Ascending aorta (tissue), 2 donors: Measurements from ENCODE around the gene FERD3L. TPM values are rescaled to one million over a fixed set of nuclear protein-coding genes. Genes with fewer than 3 reads are reported as not detected.

Experiments
- DNase-seq, 2 donors: peaks; one replicate each; pipeline ENCODE4 v3.0.0-alpha.2; 2019; ENCODE audit warnings: low spot score in 2 of 2
- H3K27ac ChIP-seq, 2 donors: fragments of 200-600 bp; sonication (generic); one replicate each; pipeline ENCODE4 v1.5.1; 2016 to 2017; ENCODE audit warnings: mild to moderate bottlenecking in 1 of 2
- H3K27me3 ChIP-seq: fragments of 200-600 bp; sonication (generic); one replicate; pipeline ENCODE4 v1.5.1; 2017
- H3K36me3 ChIP-seq, 2 donors: fragments of 200-600 bp; sonication (generic); one replicate each; pipeline ENCODE4 v1.5.1; 2016
- H3K4me1 ChIP-seq, 2 donors: fragments of 200-600 bp; sonication (generic); one replicate each; pipeline ENCODE4 v1.5.1; 2016 to 2017; ENCODE audit warnings: mild to moderate bottlenecking in 1 of 2
- H3K4me3 ChIP-seq, 2 donors: fragments of 200-600 bp; sonication (generic); one replicate each; pipeline ENCODE4 v1.5.1; 2016 to 2017; ENCODE audit warnings: mild to moderate bottlenecking in 1 of 2
- H3K9me3 ChIP-seq, 2 donors: fragments of 200-600 bp; sonication (generic); one replicate each; pipeline ENCODE4 v1.5.1; 2016
- intact Hi-C: fragments of 100-400 bp; cut with DNase I; formaldehyde crosslinking; loops from one replicate; pipeline ENCODE4 v1.15.1; 2023
- total RNA-seq: library from RNA; depleted of rRNA; stranded (reverse); fragments of >200 nt; gene quantifications from one replicate; pipeline ENCODE4 v1.1.0, GENCODE V29; 2016
- TF ChIP-seq, protein P1 (sequence below), 3 experiments: fragments of 200-600 bp in 2 of 3; fragments of 450-650 bp in 1 of 3; sonication (generic) in 2 of 3; IDR thresholded peaks; one replicate each; pipeline ENCODE4 v1.5.1; 2016 to 2019; ENCODE audit warnings: antibody characterized with exemption in 3 of 3, mild to moderate bottlenecking in 1 of 3, moderate library complexity in 1 of 3

Gene FERD3L
- total RNA-seq, 1 donor from 2014 or later, result not detected

DNA sequence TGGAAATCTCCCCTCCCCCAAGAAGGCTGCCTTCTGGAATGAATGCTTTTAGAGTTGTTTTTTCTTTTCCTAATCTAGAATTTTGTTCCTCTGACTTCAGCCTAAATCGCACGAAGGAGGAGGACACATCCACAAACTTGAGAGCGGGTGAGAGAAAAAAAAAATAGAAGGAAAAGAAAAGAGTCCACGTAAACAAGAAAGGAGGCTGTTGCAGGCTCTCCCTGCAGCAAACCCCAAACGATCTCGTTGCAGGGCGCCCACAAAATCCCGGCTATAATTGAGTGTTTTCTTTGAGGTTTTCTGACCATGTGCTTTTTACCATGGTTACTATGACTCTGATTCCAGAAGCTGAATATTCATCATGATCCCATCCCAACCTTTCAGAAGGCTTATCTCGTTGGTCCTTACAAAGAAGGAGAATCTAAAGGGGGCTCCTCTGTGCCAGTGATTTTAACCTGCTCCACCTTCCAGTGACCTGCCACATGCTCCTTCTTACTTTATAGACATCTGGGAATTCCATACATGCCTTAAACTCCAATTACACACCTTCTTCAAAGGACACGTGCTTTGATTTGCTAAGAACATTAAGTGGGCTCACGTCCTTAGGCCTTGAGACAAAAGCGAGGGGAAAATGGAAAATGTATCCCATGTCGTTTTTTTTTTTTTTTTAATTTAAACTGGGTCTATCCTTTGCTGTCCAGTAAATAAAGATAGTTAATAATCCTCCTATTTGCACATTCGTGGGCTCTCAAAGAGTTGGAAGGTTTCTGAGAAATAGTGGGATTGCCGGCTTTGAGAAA lies 33.5 kb downstream of the FERD3L start:
- Histone ChIP-seq H3K9me3 (no peaks in the 10 kb centered on the region), H3K36me3 (no peaks in the 10 kb centered on the region), H3K27me3 (no peaks in the 10 kb centered on the region), H3K4me3 (peak overlapping the region; percentile 40 to 81), H3K4me1 (peaks cover 3 to 12% of the 10 kb centered on the region in 2 donors), H3K27ac (peak overlapping the region; percentile 64 to 76)
- TF ChIP-seq, protein P1, sequence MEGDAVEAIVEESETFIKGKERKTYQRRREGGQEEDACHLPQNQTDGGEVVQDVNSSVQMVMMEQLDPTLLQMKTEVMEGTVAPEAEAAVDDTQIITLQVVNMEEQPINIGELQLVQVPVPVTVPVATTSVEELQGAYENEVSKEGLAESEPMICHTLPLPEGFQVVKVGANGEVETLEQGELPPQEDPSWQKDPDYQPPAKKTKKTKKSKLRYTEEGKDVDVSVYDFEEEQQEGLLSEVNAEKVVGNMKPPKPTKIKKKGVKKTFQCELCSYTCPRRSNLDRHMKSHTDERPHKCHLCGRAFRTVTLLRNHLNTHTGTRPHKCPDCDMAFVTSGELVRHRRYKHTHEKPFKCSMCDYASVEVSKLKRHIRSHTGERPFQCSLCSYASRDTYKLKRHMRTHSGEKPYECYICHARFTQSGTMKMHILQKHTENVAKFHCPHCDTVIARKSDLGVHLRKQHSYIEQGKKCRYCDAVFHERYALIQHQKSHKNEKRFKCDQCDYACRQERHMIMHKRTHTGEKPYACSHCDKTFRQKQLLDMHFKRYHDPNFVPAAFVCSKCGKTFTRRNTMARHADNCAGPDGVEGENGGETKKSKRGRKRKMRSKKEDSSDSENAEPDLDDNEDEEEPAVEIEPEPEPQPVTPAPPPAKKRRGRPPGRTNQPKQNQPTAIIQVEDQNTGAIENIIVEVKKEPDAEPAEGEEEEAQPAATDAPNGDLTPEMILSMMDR (IDR thresholded peaks at IDR 0.05), result no peak
- no peak for DNase-seq
- intact Hi-C loops, result loop anchor here (10.0 kb wide), 3 partner anchors 537 to 887 kb away; partner anchors contain the start of gene HDAC9

GRCh38 chr7:19110776-19111175 lies 34.4 kb downstream of the FERD3L start:
- intact Hi-C loops, result loop anchor here (10.0 kb wide), 3 partner anchors 536 to 886 kb away; partner anchors contain the start of gene HDAC9
- peak overlapping the region in 1 of 2 donors; percentile 81 for H3K4me3 ChIP-seq
- no peak for DNase-seq
- H3K27ac ChIP-seq, result peak overlapping the region; percentile 64 to 76
- peaks cover 3 to 16% of the 10 kb centered on the region in 2 donors for H3K4me1 ChIP-seq
- no peaks in the 10 kb centered on the region for H3K27me3 ChIP-seq
- TF ChIP-seq, protein P1 (IDR thresholded peaks at IDR 0.05), result no peak
- no peaks in the 10 kb centered on the region for H3K9me3 ChIP-seq
- no peaks in the 10 kb centered on the region for H3K36me3 ChIP-seq

- no peak for DNase-seq
- Histone ChIP-seq H3K36me3 (no peaks in the 10 kb centered on the region), H3K27ac (peak overlapping the region; percentile 20 to 64), H3K4me1 (peaks cover 3 to 17% of the 10 kb centered on the region in 2 donors), H3K4me3 (no peak overlapping the region), H3K9me3 (no peaks in the 10 kb centered on the region), H3K27me3 (no peaks in the 10 kb centered on the region)
- TF ChIP-seq, protein P1 (IDR thresholded peaks at IDR 0.05), result no peak
- intact Hi-C loops, result loop anchor here (10.0 kb wide), 3 partner anchors 535 to 885 kb away; partner anchors contain the start of gene HDAC9
Observed at GRCh38 chr7:19110026-19110730, 35.0 kb downstream of the FERD3L start.

DNA sequence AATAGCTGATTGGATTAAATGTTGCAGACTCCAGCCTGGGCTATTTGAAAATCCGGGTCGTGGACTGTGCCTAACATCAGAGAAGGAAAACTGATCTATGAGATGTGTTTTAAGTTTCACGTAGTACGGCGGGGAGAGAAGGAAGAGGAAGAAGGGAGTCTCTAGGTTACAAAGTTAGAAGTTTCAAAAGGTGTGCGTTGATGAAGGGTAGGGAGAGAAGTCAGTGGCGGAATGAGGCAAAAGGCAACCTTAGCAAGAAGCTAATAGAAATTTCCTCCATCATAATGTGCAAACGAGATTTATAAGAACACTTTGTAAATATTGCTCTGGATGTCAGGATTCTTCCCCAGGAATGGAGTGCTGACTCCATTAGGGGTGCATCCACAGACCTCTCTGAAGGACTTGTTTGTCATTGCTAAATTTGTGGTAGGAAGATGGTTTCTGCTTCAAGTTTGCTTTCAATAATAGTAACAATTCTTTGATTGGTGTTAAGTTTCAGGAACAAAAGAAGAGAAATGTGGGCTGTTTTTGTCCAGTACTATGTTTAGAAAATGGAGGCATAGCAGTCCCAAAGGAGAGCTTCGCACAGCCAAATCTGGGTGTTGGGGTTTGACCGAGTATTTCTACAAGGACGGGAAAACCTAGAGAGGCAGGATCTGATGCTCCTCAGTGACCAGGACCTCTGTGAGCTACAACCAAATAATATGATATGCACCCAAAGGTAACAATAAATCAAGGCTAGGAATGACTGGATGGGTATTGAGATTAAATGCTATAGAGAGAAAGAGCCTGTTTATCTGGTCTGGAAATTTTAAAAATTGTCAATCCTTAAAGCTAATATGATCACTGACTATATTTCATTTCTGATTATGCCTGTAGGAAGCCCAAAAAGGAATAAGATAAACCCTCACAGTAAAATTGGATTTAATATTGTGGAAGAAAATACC lies 35.9 kb downstream of the FERD3L start:
- intact Hi-C loops, result loop anchor here (5.0 kb wide), 4 partner anchors 132 to 1167 kb away; partner anchors contain the start of gene SNX13
- Histone ChIP-seq H3K4me1 (peaks cover 3 to 12% of the 10 kb centered on the region in 2 donors), H3K27ac (peak overlapping the region in 1 of 2 donors; percentile 80), H3K27me3 (no peaks in the 10 kb centered on the region), H3K4me3 (peak overlapping the region in 1 of 2 donors; percentile 74), H3K9me3 (no peaks in the 10 kb centered on the region), H3K36me3 (no peaks in the 10 kb centered on the region)
- TF ChIP-seq, protein P1 (IDR thresholded peaks at IDR 0.05), result no peak
- DNase-seq, result no peak
